Neural cell (in vitro differentiated cells): Measurements from ENCODE around the gene USP31. TPM values are rescaled to one million over a fixed set of nuclear protein-coding genes. Genes with fewer than 3 reads are reported as not detected.

Experiments
- H2AFZ ChIP-seq: fragments of 200-600, 300-800 bp; sonication (generic), shearing (Covaris generic); 2 replicates; pipeline ENCODE4 v1.6.0; 2014; ENCODE audit warnings: low read depth, mild to moderate bottlenecking, antibody characterized with exemption, low read length, moderate library complexity
- H3F3A ChIP-seq: fragments of 200-600 bp; shearing (Covaris generic); 2 replicates; pipeline ENCODE4 v1.6.1; 2016; ENCODE audit warnings: mild to moderate bottlenecking, moderate library complexity, mixed read lengths, antibody characterized with exemption, low read length; ENCODE audit not compliant: insufficient read depth, poor library complexity, severe bottlenecking
- H3K27ac ChIP-seq: fragments of 200-600, 300-800 bp; sonication (generic), shearing (Covaris generic); 2 replicates; pipeline ENCODE4 v1.5.1; 2014; ENCODE audit warnings: mild to moderate bottlenecking, low read length, moderate library complexity
- H3K27me3 ChIP-seq: fragments of 300-800, 200-600 bp; sonication (generic), shearing (Covaris generic); 2 replicates; pipeline ENCODE4 v1.6.0; 2014; ENCODE audit warnings: mild to moderate bottlenecking, low read depth, low read length, moderate library complexity; ENCODE audit not compliant: insufficient read depth
- H3K36me3 ChIP-seq: fragments of 300-800, 200-600 bp; sonication (generic), shearing (Covaris generic); 2 replicates; pipeline ENCODE4 v1.5.1; 2014; ENCODE audit warnings: mild to moderate bottlenecking, antibody characterized with exemption, low read length, moderate library complexity; ENCODE audit not compliant: insufficient read depth
- H3K4me2 ChIP-seq: fragments of 300-800, 200-600 bp; sonication (generic), shearing (Covaris generic); 2 replicates; pipeline ENCODE4 v1.6.0; 2014; ENCODE audit warnings: mild to moderate bottlenecking, low read length
- H3K4me3 ChIP-seq: fragments of 300-800, 200-600 bp; sonication (generic), shearing (Covaris generic); 2 replicates; pipeline ENCODE4 v1.5.1; 2014; ENCODE audit warnings: mild to moderate bottlenecking, low read length, moderate library complexity
- H3K79me2 ChIP-seq: fragments of 200-600 bp; shearing (Covaris generic); replicated peaks from 2 replicates; pipeline ENCODE4 v1.6.0; 2014; ENCODE audit warnings: mild to moderate bottlenecking, low read length, moderate library complexity; ENCODE audit not compliant: insufficient read depth
- H3K9ac ChIP-seq: fragments of 300-800, 200-600 bp; sonication (generic), shearing (Covaris generic); 2 replicates; pipeline ENCODE4 v1.6.1; 2016; ENCODE audit warnings: mild to moderate bottlenecking, low read length, mixed read lengths
- H3K9me2 ChIP-seq: fragments of 200-600 bp; shearing (Covaris generic); 2 replicates; pipeline ENCODE4 v1.6.1; 2016; ENCODE audit warnings: mild to moderate bottlenecking, low read length, mixed read lengths; ENCODE audit not compliant: insufficient read depth
- H3K9me3 ChIP-seq: fragments of 200-600, 300-800 bp; sonication (generic), shearing (Covaris generic); 2 replicates; pipeline ENCODE4 v1.6.1; 2016; ENCODE audit warnings: mild to moderate bottlenecking, mixed run types, low read length, moderate library complexity, mixed read lengths
- H4K20me1 ChIP-seq: fragments of 200-600 bp; shearing (Covaris generic); 2 replicates; pipeline ENCODE4 v1.6.1; 2016; ENCODE audit warnings: mild to moderate bottlenecking, mixed run types; ENCODE audit not compliant: insufficient read depth
- CTCF ChIP-seq: fragments of 450-650 bp; IDR thresholded peaks from 2 replicates; pipeline ENCODE4 v1.5.1; 2014; ENCODE audit warnings: antibody characterized with exemption, mild to moderate bottlenecking, moderate library complexity; ENCODE audit not compliant: poor library complexity, severe bottlenecking
- EP300 ChIP-seq: fragments of 450-650 bp; conservative IDR thresholded peaks from 2 replicates; pipeline ENCODE4 v1.6.1; 2014; ENCODE audit warnings: antibody characterized with exemption, mild to moderate bottlenecking, moderate library complexity; ENCODE audit not compliant: poor library complexity, severe bottlenecking
- EZH2 ChIP-seq: fragments of 200-600, 300-800 bp; shearing (Covaris generic), sonication (generic); IDR thresholded peaks from 2 replicates; pipeline ENCODE4 v1.6.1; 2014; ENCODE audit warnings: antibody characterized with exemption, low read length, borderline replicate concordance, mild to moderate bottlenecking; ENCODE audit not compliant: insufficient read depth, poor library complexity, severe bottlenecking
- MXI1 ChIP-seq: fragments of 450-650 bp; conservative IDR thresholded peaks from 2 replicates; pipeline ENCODE4 v1.6.1; 2014; ENCODE audit warnings: antibody characterized with exemption, mild to moderate bottlenecking; ENCODE audit not compliant: poor library complexity, severe bottlenecking
- POLR2AphosphoS5 ChIP-seq: IDR thresholded peaks from 2 replicates; pipeline ENCODE4 v1.6.1; 2012
- RAD21 ChIP-seq: fragments of 450-650 bp; conservative IDR thresholded peaks from 2 replicates; pipeline ENCODE4 v1.6.1; 2014; ENCODE audit warnings: antibody characterized with exemption, mild to moderate bottlenecking, moderate library complexity
- REST ChIP-seq: IDR thresholded peaks from 2 replicates; pipeline ENCODE4 v1.6.1; 2012; ENCODE audit warnings: borderline replicate concordance
- SMC3 ChIP-seq: fragments of 450-650 bp; conservative IDR thresholded peaks from 2 replicates; pipeline ENCODE4 v1.6.1; 2014; ENCODE audit warnings: antibody characterized with exemption, mild to moderate bottlenecking, moderate library complexity; ENCODE audit not compliant: poor library complexity
- TAF1 ChIP-seq: IDR thresholded peaks from 2 replicates; pipeline ENCODE4 v1.6.1; 2012; ENCODE audit warnings: low read depth
- polyA plus RNA-seq: library from polyadenylated mRNA; depleted of rRNA; stranded (reverse); fragments of >200 nt; gene quantifications from 2 replicates; pipeline ENCODE4 v1.2.3, GENCODE V29; 2014

The USP31 gene
- polyA plus RNA-seq, 1 donor from 2014 or later = 5.8 TPM

- no peak overlapping the region for H2AFZ ChIP-seq
- no peaks in the 10 kb centered on the region for H3K36me3 ChIP-seq
- no peak overlapping the region for H3K27ac ChIP-seq
- no peaks in the 10 kb centered on the region for H3F3A ChIP-seq
- no peak overlapping the region for H3K9ac ChIP-seq
- no peaks in the 10 kb centered on the region for H3K9me2 ChIP-seq
- no peaks in the 10 kb centered on the region for H4K20me1 ChIP-seq
- no peak overlapping the region for H3K4me2 ChIP-seq
- H3K79me2 ChIP-seq = no peaks in the 10 kb centered on the region
- TF ChIP-seq EP300 (no peak), SMC3 (no peak), MXI1 (no peak), EZH2 (no peak), POLR2AphosphoS5 (no peak), RAD21 (no peak), CTCF (no peak), REST (no peak), TAF1 (no peak)
- no peaks in the 10 kb centered on the region for H3K27me3 ChIP-seq
- H3K4me3 ChIP-seq = no peak overlapping the region
- H3K9me3 ChIP-seq = no peaks in the 10 kb centered on the region
Measured at GRCh38 chr16:23071196-23072083, 77.8 kb downstream of the USP31 start.

GRCh38 chr16:23069844-23070243 lies 79.4 kb downstream of the USP31 start:
- no peaks in the 10 kb centered on the region for H3K36me3 ChIP-seq
- H3F3A ChIP-seq = no peaks in the 10 kb centered on the region
- H3K9me2 ChIP-seq = no peaks in the 10 kb centered on the region
- H3K4me3 ChIP-seq = no peak overlapping the region
- no peaks in the 10 kb centered on the region for H3K9me3 ChIP-seq
- H3K27ac ChIP-seq = no peak overlapping the region
- no peak overlapping the region for H3K4me2 ChIP-seq
- TF ChIP-seq RAD21 = no peak
- TF ChIP-seq EP300 = no peak
- no peak for TF ChIP-seq SMC3
- TF ChIP-seq MXI1 = no peak
- no peak for TF ChIP-seq REST
- H3K9ac ChIP-seq = no peak overlapping the region
- no peaks in the 10 kb centered on the region for H4K20me1 ChIP-seq
- no peaks in the 10 kb centered on the region for H3K27me3 ChIP-seq
- H2AFZ ChIP-seq = no peak overlapping the region
- H3K79me2 ChIP-seq = no peaks in the 10 kb centered on the region
